Measurements from ENCODE around the gene EGFL8. TPM values are rescaled to one million over a fixed set of nuclear protein-coding genes. Genes with fewer than 3 reads are reported as not detected.
A peak's percentile ranks its signal among the peaks of the same experiment; 100 is the strongest.

The EGFL8 gene
- total and polyA plus RNA-seq, 9 of the 15 experiments (the other 6 are each of a cell fraction or from before 2014, with no cell fraction given), result 2.2 to 47.4 (median 14.2) TPM

GRCh38 chr6:32189069-32189741 lies 24.8 kb downstream of the EGFL8 start (continued):
- TF ChIP-seq KDM5B (IDR thresholded peaks at IDR 0.05; ENCODE audit: insufficient replicate concordance, low read depth, low read length) (peak; percentile 32), CHD1 (IDR thresholded peaks at IDR 0.05; ENCODE audit: low read length) (peak; percentile 36), ZNF407 (IDR thresholded peaks at IDR 0.05; ENCODE audit: low read depth) (0 out of 2 replicates have a peak, but pooled peaks have one; percentile 8), POLR2A (conservative IDR thresholded peaks at IDR 0.05) (peak; percentile 60; the same call in 1 of the 2 replicates), HDAC1 (IDR thresholded peaks at IDR 0.05) (peak in 1 of 2 experiments; percentile 35; a peak in 1 of 4 replicates), CXXC5 (CRISPR knock-in tag; IDR thresholded peaks at IDR 0.05) (0 out of 2 replicates have a peak, but pooled peaks have one; percentile 14), DPF2 (IDR thresholded peaks at IDR 0.05) (0 out of 2 replicates have a peak, but pooled peaks have one; percentile 33), NCOA2 (IDR thresholded peaks at IDR 0.05; ENCODE audit: partially characterized antibody in 2 of 2) (no peak), MYC (IDR thresholded peaks at IDR 0.05; ENCODE audit: low read depth, low read length) (no peak), MYC (CRISPR knock-in tag; IDR thresholded peaks at IDR 0.05; ENCODE audit: borderline replicate concordance, low read depth) (0 out of 2 replicates have a peak, but pooled peaks have one; percentile 30), RBBP5 (IDR thresholded peaks at IDR 0.05; ENCODE audit: borderline replicate concordance, insufficient read depth, low read length, poor library complexity, severe bottlenecking) (peak; percentile 40), MLLT1 (IDR thresholded peaks at IDR 0.05) (0 out of 4 replicates have a peak, but pooled peaks of 1 of the 2 experiments have one; percentile 40)

Measured in K562 (cell line).